T-helper 1 cell (primary cell): ENCODE results near the gene LAMA5.

Source experiments
- DNase-seq, 5 donors: peaks; one replicate each; pipeline ENCODE4 v3.0.0-alpha.2; 2012 to 2020

The LAMA5 gene

GRCh38 chr20:62371588-62372041 is 4.5 kb upstream of the LAMA5 start:
- DNase-seq: no peak

- no peak for DNase-seq
Measured at GRCh38 chr20:62370807-62371587, 3.9 kb upstream of the LAMA5 start.

GRCh38 chr20:62370115-62370806 is 3.1 kb upstream of the LAMA5 start:
- DNase-seq: no peak

GRCh38 chr20:62369815-62370114 is 2.7 kb upstream of the LAMA5 start:
- no peak for DNase-seq

- no peak for DNase-seq
Measured at GRCh38 chr20:62368976-62369814, 2.1 kb upstream of the LAMA5 start.

- no peak for DNase-seq
Measured at GRCh38 chr20:62368392-62368975, 1.4 kb upstream of the LAMA5 start.

- DNase-seq: no peak
Measured at GRCh38 chr20:62367633-62368391, 700 bp upstream of the LAMA5 start.

- DNase-seq: no peak
Measured at GRCh38 chr20:62366370-62367135, 559 bp downstream of the LAMA5 start.

GRCh38 chr20:62365814-62366369 is 1.2 kb downstream of the LAMA5 start:
- DNase-seq: no peak

GRCh38 chr20:62364911-62365736 is 2.0 kb downstream of the LAMA5 start:
- DNase-seq: peak in 2 of 5 donors; percentile 0 to 8

GRCh38 chr20:62363920-62364851 is 2.9 kb downstream of the LAMA5 start:
- peak in 1 of 5 donors; percentile 5 for DNase-seq

GRCh38 chr20:62362991-62363919 is 3.9 kb downstream of the LAMA5 start:
- no peak for DNase-seq

- DNase-seq: peak in 1 of 5 donors; percentile 5
Measured at GRCh38 chr20:62362590-62362940, 4.5 kb downstream of the LAMA5 start.

GRCh38 chr20:62361799-62362589 is 5.1 kb downstream of the LAMA5 start:
- DNase-seq: peak in 1 of 5 donors; percentile 2

GRCh38 chr20:62360854-62361798 is 6.0 kb downstream of the LAMA5 start:
- DNase-seq: peak in 1 of 5 donors; percentile 6
